CD4-positive, alpha-beta T cell treated with Interleukin-6 for 4 hours (primary cell): Measurements from ENCODE around the gene DDHD1.
"Not testable (repeated sequence)": the region's sequence is repeated elsewhere in the genome, so short reads cannot be mapped to it uniquely, and the experiment has no call there.

Source experiments
- DNase-seq: peaks from one replicate; pipeline ENCODE4 v3.0.0-alpha.2; 2020; ENCODE audit warnings: mixed read lengths

DDHD1 gene

DNA sequence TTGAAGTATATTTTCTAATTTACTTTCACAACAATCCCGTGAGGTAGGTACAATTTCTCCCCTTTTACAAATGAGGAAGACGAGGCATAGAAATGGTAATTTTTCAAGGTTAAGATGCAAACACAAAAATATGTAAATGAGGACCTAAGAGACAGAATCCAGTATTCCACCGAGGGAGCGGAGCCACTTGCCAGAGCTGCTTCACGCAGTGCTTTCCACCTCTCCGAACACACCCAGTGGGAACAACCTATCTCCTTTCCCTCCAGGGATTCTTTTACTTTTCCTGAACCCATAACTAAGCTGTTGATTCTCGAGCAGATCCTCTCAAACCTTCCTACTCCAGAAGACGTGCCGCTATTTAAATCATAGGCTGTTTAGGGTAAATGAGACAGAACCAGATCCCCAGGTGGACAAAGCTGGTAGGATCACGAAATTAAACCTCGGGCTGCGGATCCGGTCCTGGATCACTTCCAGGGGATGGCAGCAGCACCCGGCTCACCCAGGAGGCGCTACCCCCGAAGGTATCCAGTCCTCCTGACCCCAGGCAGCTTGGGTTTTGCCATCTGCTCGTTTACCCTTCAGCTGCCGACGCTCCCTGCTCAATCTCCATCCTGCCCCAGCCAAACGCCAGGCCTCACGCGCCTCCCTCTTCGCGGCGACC is 1.5 kb downstream of the DDHD1 start:
- peak; percentile 50 for DNase-seq

DNA sequence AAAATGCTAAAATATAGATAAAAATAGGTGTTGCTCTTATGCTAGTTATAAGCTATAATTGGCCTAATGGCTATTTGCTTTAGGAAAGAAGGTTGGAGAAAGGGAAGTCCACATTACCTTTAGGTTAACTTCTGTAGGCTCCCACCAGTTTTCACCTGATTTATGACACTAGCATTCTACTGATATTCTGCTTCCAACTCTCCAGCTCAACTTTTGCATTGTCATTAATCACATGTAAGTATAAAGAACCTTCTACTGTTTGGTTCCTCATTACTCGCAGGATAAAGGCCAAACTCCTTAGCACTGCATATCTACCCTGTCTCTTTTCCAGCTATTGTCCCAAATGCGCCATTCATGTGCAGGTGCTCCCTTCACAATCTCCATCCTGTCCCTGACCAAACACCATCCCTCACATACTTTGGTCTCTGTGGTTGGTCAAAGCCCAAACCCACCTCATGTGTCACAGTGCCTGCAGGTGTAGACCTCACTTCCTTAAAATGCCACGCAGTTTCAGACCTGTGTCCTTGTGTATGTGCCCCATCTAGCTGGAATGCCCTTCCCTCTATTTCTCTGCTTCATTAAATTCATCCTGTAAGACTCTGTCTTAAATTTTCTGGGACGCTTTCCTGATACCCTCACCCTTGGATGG is 3.3 kb downstream of the DDHD1 start:
- no peak for DNase-seq

- DNase-seq: no peak
These were observed 4.5 kb downstream of the DDHD1 start for GRCh38 chr14:53148671-53149070.

DNA sequence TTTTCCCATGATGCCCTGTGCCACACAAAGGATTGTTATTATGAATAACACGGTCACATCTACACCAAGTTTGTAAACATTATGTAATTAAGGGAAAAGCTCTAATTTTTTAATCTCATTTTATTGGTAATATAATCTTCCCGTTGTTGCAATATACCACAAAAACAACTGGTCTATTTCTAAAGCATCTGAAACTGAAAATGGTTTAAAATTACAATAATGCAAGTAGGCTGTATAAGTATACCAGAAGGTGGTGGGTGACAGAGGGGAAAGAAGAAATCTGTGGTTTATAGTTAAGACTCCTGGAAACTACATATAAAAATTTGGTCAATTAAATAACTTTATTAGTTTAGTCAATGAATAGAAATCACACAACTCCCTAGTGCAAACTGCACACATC is 5.2 kb downstream of the DDHD1 start:
- no peak for DNase-seq

DNA sequence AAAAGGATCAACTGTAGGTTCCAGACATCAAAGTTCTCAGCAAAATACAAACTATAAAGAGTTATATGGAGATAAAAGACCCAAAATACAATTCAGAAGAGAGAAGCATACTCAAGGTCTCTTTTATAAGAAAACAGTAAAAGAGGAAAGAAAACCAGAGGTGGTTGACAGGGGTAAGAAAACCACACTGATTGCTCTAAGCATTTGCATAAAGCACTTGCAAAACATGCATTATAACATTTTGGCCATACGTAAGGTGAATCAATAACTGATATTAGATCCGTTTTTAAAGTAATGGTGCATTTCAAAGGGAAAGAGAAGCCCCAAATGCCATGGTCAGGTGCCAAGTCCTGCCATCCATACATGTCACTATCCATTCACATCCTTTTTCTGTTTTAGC is 5.9 kb downstream of the DDHD1 start:
- DNase-seq: no peak

DNA sequence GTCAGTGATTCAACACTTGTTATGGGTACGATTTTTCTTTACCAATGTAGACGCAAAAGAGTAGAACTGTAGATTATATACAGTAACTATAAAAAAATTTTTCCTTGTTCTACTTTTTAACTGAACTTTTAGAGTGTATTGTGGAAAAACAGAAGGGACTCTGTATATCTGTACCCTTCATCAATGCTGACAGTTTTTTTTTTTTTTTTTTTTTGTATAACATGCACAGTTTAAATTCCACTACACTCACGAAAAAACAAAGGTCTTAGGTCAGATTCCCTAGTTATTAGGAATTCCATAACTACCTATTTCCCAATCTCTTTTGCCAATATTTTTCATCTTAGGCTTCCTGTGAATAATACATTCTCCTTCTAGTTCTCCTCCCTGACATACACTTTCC is 6.4 kb downstream of the DDHD1 start:
- no peak for DNase-seq

GRCh38 chr14:53144244-53144643 is 8.9 kb downstream of the DDHD1 start:
- no peak for DNase-seq

- no peak for DNase-seq
These were observed 12.5 kb downstream of the DDHD1 start for GRCh38 chr14:53140585-53140984.

GRCh38 chr14:53137568-53138203 is 15.4 kb downstream of the DDHD1 start:
- no peak for DNase-seq

GRCh38 chr14:53130491-53130890 is 22.6 kb downstream of the DDHD1 start:
- DNase-seq: not testable (repeated sequence)

GRCh38 chr14:53128303-53129028 is 24.7 kb downstream of the DDHD1 start:
- no peak for DNase-seq

- DNase-seq: no peak
These were observed 25.3 kb downstream of the DDHD1 start for GRCh38 chr14:53127832-53128231.

DNA sequence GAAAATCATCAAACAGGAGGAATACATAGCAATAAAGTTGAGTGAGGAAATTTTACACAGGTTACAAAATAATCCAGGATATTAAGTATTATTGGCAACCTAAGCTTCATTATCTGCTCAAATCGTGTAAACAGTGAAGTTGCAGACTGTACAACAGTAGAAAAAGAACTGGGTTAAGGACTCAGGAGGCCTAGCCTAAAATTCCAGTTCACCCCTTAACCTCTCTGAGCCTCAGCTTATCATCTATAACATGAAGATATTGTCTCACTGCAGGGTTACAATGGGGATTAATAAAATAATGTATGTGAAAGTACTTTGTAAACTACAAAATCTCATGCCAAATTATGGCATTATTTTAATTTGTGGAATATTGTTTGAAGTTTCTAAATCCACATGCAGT is 26.0 kb downstream of the DDHD1 start:
- no peak for DNase-seq

- no peak for DNase-seq
These were observed 26.4 kb downstream of the DDHD1 start for GRCh38 chr14:53126731-53127130.

DNA sequence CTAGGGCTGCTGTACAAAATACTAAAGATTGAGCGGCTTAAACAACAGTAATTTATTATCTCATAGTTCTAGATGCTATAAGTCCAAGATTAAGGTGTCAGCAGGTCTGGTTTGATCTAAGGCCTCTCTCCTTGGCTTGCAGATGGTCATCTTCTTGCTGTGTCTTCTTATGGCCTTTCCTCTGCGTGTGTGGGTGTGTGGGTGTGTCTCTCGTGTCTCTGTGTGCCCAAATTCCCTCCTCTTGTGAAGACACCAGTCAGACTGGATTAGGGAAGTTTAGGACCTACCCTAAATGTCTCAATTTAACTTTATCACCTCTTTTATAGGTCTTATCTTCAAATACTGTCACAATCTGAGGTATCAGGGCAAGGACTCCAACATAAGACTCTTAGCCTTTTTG is 28.3 kb downstream of the DDHD1 start:
- no peak for DNase-seq

- not testable (repeated sequence) for DNase-seq
These were observed 31.7 kb downstream of the DDHD1 start for GRCh38 chr14:53121419-53121818.

DNA sequence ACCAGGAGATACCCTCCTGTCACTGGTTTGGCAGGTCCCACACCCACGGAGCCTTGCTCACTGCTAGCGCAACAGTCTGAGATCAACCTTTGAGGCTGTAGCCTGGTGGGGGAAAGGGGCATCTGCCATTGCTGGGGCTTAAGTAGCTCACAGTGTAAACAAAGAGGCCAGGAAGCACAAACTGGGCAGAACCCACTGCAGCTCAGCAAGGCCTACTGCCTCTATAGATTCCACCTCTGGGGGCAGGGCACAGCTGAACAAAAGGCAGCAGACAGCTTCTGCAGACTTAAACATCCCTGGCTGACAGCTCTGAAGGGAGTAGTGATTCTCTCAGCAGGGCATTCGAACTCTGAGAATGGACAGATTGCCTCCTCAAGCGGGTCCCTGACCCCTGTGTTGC is 35.6 kb downstream of the DDHD1 start:
- DNase-seq: not testable (repeated sequence)

GRCh38 chr14:53113989-53114388 is 39.1 kb downstream of the DDHD1 start:
- no peak for DNase-seq

GRCh38 chr14:53110096-53110495 is 43.0 kb downstream of the DDHD1 start:
- DNase-seq: no peak

GRCh38 chr14:53109105-53110041 is 43.8 kb downstream of the DDHD1 start:
- DNase-seq: peak; percentile 71

DNA sequence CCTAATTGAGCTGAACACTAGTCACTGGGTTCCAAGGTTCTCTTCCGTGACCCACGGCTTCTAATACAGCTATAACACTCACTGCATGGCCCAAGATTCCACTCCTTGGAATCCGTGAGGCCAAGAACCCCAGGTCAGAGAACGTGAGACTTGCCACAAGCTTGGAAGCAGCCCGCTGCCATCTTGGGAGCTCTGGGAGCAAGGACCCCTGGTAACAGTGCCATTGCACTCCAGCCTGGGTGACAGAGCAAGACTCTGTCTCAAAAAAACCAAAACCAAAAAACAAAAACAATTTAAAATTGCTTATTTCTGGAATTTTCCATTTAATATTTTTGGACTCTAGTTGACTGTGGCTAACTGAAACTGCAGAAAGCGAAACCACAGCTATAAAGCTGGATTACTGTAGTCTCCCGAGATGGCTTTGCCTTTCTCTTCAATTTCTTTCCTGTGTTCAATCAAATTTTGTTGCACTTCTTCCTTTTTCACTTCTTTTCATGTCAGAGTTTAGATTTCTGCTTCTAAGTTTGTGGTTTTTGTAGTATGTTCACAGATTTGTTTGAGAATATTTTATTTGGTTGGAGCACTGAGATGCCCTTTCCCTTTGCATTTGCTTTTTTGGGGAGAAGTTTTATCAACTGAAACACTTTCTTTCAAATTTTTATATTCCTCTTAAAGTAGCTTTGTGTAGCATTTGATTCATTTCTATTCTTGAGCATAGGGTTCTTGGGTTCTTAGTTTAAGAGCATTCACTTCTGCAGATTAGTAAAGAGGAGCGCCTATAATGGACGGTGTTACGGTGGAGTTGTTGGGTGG is 44.6 kb downstream of the DDHD1 start:
- no peak for DNase-seq

DNA sequence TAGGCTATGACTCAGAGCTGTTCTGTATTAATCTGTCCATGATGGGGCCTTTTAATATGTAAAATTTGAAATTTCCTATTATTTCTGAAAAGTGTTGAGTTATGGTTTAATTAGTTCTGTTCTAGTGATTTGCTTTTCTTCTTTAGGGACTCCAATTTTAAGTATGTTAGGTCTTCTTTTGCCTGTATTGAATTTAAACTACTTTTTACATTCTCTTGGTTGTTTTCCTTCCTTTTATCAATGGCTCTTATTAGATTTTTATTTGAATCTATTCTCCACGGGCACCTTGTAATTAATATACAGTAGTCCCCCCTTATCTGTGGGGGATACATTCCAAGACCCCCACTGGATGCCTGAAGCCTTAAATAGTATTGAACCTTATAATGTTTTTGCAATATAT is 46.4 kb downstream of the DDHD1 start:
- DNase-seq: no peak
